ENCODE measurements around the gene STOX2. TPM values are rescaled to one million over a fixed set of nuclear protein-coding genes. Genes with fewer than 3 reads are reported as not detected.

The STOX2 gene
- total and polyA plus RNA-seq, 2 of the 8 experiments (the other 6 are each of a cell fraction or from before 2014, with no cell fraction given), result 5.5 to 20.0 TPM

- Histone ChIP-seq H4K20me1 (replicated peaks in 1 of 2; ENCODE audit: control insufficient read depth in 1 of 2, insufficient read depth in 2 of 2, low read length in 2 of 2) (peaks cover 0 to 6% of the 10 kb centered on the region in 2 experiments), H3K4me1 (replicated peaks in 1 of 4; ENCODE audit: control insufficient read depth in 3 of 4, insufficient read depth in 4 of 4, low read length in 3 of 4) (peaks cover 0 to 5% (median 0%) of the 10 kb centered on the region in 4 experiments; a peak in 2 of 7 replicates), H3K27ac (ENCODE audit: low read depth, low read length) (no peak overlapping the region), H2BK15ac (ENCODE audit: low read length) (no peak overlapping the region), H3K79me2 (ENCODE audit: control insufficient read depth in 1 of 2, insufficient read depth in 2 of 2, low read length in 2 of 2) (no peaks in the 10 kb centered on the region), H4K8ac (ENCODE audit: extremely low read depth, insufficient read depth, low read length) (no peak overlapping the region), H4K5ac (ENCODE audit: insufficient read length, low read depth, low read length) (no peak overlapping the region), H3K4me2 (ENCODE audit: insufficient read depth in 1 of 2, low read depth in 2 of 2, low read length in 2 of 2) (no peak overlapping the region), H4K91ac (replicated peaks; ENCODE audit: insufficient read length, low read length) (no peak overlapping the region), H3K23me2 (ENCODE audit: low read depth, low read length) (peaks cover 2% of the 10 kb centered on the region; the same call in 1 of the 2 replicates), H3K14ac (ENCODE audit: insufficient read length) (no peak overlapping the region), H2BK120ac (replicated peaks; ENCODE audit: low read depth, low read length) (no peak overlapping the region), H3K27me3 (replicated peaks in 1 of 4; ENCODE audit: control insufficient read depth in 3 of 4, extremely low read depth in 1 of 4, insufficient read depth in 3 of 4, low read length in 3 of 4) (peaks cover 0 to 2% (median 0%) of the 10 kb centered on the region in 4 experiments; a peak in 2 of 7 replicates), H3K9me3 (ENCODE audit: insufficient read depth in 2 of 2, low read depth in 1 of 2, low read length in 1 of 2) (no peaks in the 10 kb centered on the region), H3K36me3 (ENCODE audit: control insufficient read depth in 2 of 4, insufficient read depth in 4 of 4, low read length in 3 of 4) (no peaks in the 10 kb centered on the region), H2AFZ (ENCODE audit: low read length) (no peak overlapping the region), H3K9ac (replicated peaks in 1 of 4; ENCODE audit: extremely low read depth in 1 of 4, low read depth in 3 of 4, low read length in 3 of 4) (no peak overlapping the region), H3K23ac (ENCODE audit: insufficient read length) (no peak overlapping the region), H3K4me3 (ENCODE audit: extremely low read depth in 1 of 4, insufficient read depth in 2 of 4, low read depth in 3 of 4, low read length in 4 of 4) (no peak overlapping the region), H2BK20ac (ENCODE audit: low read length) (no peak overlapping the region), H3K79me1 (ENCODE audit: low read depth, low read length) (no peaks in the 10 kb centered on the region), H3K4ac (replicated peaks; ENCODE audit: insufficient read length, low read depth, low read length) (no peak overlapping the region), H2BK12ac (ENCODE audit: low read depth, low read length) (no peak overlapping the region), H2BK5ac (ENCODE audit: low read depth, low read length) (no peak overlapping the region), H3K18ac (ENCODE audit: extremely low read depth, low read length) (no peak overlapping the region), H2AK5ac (ENCODE audit: low read depth, low read length) (no peak overlapping the region), H3K56ac (replicated peaks; ENCODE audit: insufficient read length, low read depth, low read length) (no peak overlapping the region)
- FAIRE-seq (no peak), DNase-seq (ENCODE audit: low read depth in 1 of 2, low spot score in 2 of 2) (no peak)
- POLR2A ChIA-PET (ENCODE audit: partially characterized antibody), result no interaction called here
- no peak for TF ChIP-seq SP1 (IDR thresholded peaks at IDR 0.05; ENCODE audit: low read depth, low read length)
- CTCF ChIA-PET (ENCODE audit: partially characterized antibody), result interaction anchor here (0.5 kb wide), 1 partner anchor 198 kb away, joined by 4 read pairs; no protein-coding TSS in a partner anchor
- WGBS, 2 experiments (ENCODE audit: extremely low coverage in 1 of 2, insufficient coverage in 1 of 2, insufficient read length in 1 of 2, insufficient replicate concordance in 2 of 2, low coverage in 1 of 2, low lambda C conversion rate in 2 of 2, missing lambda C conversion rate in 1 of 2), result 93% methylated on average over 10 of the region's 10 CpGs; no CpG with 5 or more reads in 1 of the 2 experiments
These were observed 29.8 kb upstream of the STOX2 start for GRCh38 chr4:183875251-183875825.
